Measurements from ENCODE around the gene PAQR8.

DNA sequence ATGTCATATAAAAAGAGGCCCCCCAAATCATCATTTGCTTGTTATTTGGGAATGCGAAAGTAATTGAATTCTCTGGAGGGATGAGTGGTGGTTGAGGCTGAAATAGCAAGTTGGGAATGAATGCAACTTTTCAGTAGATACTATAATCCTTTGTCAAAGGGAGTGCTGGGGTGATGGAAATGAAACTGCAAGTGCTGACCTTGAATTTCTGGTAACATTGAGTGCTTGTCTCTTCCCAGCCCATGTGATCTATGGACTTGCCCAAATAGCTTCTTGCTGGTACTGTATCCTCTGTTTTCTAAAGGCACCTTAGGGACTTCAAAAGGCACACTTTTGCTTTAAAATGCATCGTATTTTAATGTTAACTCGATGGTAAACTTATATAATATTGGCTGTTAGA lies 14.8 kb downstream of the PAQR8 start:
- no peak for TF ChIP-seq SIN3A (IDR thresholded peaks at IDR 0.05; ENCODE audit: borderline replicate concordance, insufficient read depth, low read depth, low read length)
- TF ChIP-seq CTCF (IDR thresholded peaks at IDR 0.05) = no peak

Measured in Panc1 (cell line).